ENCODE results near the gene TLE7.

DNA sequence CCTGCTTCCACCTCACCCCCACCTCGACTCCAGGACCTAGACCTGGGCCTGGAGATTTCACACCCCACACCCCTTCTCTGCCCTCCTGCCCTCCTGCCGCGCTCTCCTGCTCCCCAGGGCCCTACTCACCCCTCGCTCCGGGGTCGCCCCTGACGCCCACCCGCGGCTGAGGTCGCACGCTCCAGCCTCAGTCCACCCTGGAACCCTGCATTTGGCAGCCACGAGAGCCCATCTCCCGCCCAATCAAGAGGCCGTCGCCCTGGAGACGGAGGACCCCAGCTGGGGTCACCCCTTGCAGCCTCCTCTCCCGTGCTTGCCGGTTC is 16.1 kb downstream of the TLE7 start:
- TF ChIP-seq, protein P1, sequence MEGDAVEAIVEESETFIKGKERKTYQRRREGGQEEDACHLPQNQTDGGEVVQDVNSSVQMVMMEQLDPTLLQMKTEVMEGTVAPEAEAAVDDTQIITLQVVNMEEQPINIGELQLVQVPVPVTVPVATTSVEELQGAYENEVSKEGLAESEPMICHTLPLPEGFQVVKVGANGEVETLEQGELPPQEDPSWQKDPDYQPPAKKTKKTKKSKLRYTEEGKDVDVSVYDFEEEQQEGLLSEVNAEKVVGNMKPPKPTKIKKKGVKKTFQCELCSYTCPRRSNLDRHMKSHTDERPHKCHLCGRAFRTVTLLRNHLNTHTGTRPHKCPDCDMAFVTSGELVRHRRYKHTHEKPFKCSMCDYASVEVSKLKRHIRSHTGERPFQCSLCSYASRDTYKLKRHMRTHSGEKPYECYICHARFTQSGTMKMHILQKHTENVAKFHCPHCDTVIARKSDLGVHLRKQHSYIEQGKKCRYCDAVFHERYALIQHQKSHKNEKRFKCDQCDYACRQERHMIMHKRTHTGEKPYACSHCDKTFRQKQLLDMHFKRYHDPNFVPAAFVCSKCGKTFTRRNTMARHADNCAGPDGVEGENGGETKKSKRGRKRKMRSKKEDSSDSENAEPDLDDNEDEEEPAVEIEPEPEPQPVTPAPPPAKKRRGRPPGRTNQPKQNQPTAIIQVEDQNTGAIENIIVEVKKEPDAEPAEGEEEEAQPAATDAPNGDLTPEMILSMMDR (IDR thresholded peaks at IDR 0.05): no peak
- no peak for TF ChIP-seq POLR2A (IDR thresholded peaks at IDR 0.05)
